ENCODE results near the gene POLE. TPM values are rescaled to one million over a fixed set of nuclear protein-coding genes. Genes with fewer than 3 reads are reported as not detected.

POLE gene
- total RNA-seq, 2 donors from 2014 or later: 12.5 to 36.9 TPM

DNA sequence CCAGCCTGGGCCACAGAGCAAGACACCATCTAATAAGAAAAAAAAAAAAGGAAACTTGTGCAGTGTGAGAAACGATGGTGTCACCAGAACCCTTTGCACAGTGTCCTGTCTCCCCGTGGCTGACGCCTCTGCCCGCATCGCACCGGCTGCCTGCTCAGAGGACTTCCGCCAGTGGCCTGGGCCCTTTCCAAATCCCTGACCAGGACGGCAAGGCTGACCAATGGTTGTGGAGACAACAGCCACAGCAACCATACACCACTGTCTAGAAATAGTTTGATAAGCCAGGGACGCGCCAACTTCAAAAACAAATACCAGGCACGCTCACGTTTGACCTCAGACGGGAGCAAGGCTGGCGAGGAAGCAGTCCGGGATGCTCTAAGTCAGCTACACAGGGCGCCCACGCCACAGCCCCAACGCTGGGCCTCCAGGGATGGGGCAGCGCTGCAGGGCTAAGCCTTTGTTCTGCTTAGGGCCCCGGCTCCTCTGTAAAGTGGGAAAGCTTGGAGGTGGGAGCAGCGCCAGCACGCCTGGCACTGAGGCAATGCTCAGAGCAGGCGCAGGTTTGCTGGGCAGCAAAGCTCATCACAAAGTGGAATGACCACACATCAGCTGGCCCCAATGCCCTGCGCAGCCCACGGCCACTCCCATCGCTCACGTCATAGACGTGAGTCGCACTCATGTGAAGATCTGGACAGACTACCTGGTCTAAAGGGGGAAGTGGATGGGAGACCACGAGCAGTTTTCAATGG is 36.0 kb upstream of the POLE start:
- Histone ChIP-seq H3K4me3 (no peak overlapping the region), H3K36me3 (replicated peaks in 1 of 2; ENCODE audit: insufficient read depth in 1 of 2, low read depth in 2 of 2) (peaks cover 11 to 34% of the 10 kb centered on the region in 2 donors), H3K9me3 (no peaks in the 10 kb centered on the region), H3K27me3 (no peaks in the 10 kb centered on the region), H3K4me1 (no peaks in the 10 kb centered on the region), H3K27ac (no peak overlapping the region)
- no peak for ATAC-seq
- WGBS, 2 donors: 90 to 91% methylated on average over 21 to 28 of the region's 30 CpGs
- intact Hi-C loops (cut with DNase I): no loop called here
- no peak for DNase-seq
- TF ChIP-seq, protein P1, sequence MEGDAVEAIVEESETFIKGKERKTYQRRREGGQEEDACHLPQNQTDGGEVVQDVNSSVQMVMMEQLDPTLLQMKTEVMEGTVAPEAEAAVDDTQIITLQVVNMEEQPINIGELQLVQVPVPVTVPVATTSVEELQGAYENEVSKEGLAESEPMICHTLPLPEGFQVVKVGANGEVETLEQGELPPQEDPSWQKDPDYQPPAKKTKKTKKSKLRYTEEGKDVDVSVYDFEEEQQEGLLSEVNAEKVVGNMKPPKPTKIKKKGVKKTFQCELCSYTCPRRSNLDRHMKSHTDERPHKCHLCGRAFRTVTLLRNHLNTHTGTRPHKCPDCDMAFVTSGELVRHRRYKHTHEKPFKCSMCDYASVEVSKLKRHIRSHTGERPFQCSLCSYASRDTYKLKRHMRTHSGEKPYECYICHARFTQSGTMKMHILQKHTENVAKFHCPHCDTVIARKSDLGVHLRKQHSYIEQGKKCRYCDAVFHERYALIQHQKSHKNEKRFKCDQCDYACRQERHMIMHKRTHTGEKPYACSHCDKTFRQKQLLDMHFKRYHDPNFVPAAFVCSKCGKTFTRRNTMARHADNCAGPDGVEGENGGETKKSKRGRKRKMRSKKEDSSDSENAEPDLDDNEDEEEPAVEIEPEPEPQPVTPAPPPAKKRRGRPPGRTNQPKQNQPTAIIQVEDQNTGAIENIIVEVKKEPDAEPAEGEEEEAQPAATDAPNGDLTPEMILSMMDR (IDR thresholded peaks at IDR 0.05): no peak
- no peak for TF ChIP-seq POLR2A (IDR thresholded peaks at IDR 0.05)

DNA sequence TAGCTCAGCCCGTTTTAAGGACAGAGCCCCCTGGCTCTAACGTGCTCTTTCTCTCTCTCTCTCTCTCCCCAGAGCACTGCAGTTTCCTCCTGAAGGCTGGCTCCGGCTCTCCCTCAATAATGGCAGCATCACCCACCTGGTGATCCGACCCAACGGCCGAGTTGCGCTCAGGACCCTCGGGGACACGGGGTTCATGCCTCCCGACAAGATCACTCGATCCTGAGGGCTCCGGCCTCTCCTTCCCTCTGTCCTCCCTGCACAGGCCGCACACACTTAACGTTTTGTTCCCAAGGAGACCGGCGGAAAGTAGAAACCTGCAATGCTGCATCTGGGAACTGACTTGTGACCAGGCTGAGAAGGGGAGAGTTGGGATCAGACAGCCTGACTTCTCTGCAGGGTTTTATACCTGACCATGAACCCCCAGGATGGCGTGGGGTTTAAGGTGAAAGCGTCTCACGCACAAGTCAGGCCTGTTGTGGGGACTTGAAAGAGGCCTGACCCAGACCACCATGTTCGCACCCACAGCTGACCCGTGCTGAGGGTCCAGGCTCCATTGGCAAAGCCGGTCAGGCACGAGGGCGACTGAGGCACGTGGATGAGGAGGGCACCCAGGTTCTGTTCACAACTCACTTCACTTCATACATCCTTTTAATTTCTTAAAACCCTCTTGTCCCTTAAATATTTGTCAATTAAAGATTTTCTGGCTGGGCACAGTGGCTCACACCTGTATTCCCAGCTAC is 33.6 kb upstream of the POLE start:
- no peaks in the 10 kb centered on the region for H3K4me1 ChIP-seq
- no peaks in the 10 kb centered on the region for H3K9me3 ChIP-seq
- intact Hi-C loops (cut with DNase I): no loop called here
- DNase-seq (no peak), ATAC-seq (no peak)
- H3K27me3 ChIP-seq: no peaks in the 10 kb centered on the region
- 91 to 98% methylated on average over 22 to 25 of the region's 25 CpGs for WGBS, 2 donors
- TF ChIP-seq, protein P1 (IDR thresholded peaks at IDR 0.05): no peak
- no peak for TF ChIP-seq POLR2A (IDR thresholded peaks at IDR 0.05)
- H3K36me3 ChIP-seq (replicated peaks in 1 of 2; ENCODE audit: insufficient read depth in 1 of 2, low read depth in 2 of 2): peaks cover 11 to 21% of the 10 kb centered on the region in 2 donors
- no peak overlapping the region for H3K27ac ChIP-seq
- no peak overlapping the region for H3K4me3 ChIP-seq

DNA sequence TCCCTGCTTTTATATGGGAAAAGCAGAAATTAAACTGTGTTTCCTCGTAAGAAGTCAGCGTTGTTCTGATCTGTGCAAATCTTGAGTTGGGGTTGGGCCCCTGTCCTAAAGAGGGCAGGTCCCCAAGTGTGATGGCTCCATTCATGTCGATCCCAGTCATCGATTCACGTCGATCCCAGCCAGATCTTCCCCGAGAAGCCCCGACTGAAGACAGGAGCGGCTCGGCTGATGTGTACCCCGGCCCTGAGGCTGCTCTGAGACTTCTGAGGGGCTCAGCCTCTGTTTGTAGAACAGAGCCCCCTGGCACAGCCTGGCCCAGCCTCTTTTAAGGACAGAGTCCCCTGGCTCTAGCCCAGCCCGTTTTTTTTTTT is 32.8 kb upstream of the POLE start:
- H3K4me3 ChIP-seq: no peak overlapping the region
- TF ChIP-seq POLR2A (IDR thresholded peaks at IDR 0.05): no peak
- TF ChIP-seq, protein P1 (IDR thresholded peaks at IDR 0.05): no peak
- H3K9me3 ChIP-seq: no peaks in the 10 kb centered on the region
- H3K4me1 ChIP-seq: no peaks in the 10 kb centered on the region
- no peaks in the 10 kb centered on the region for H3K27me3 ChIP-seq
- WGBS, 2 donors: 83 to 92% methylated on average over 12 of the region's 12 CpGs
- peaks cover 11 to 22% of the 10 kb centered on the region in 2 donors for H3K36me3 ChIP-seq (replicated peaks in 1 of 2; ENCODE audit: insufficient read depth in 1 of 2, low read depth in 2 of 2)
- H3K27ac ChIP-seq: no peak overlapping the region
- no peak for ATAC-seq
- intact Hi-C loops (cut with DNase I): no loop called here
- DNase-seq: no peak

DNA sequence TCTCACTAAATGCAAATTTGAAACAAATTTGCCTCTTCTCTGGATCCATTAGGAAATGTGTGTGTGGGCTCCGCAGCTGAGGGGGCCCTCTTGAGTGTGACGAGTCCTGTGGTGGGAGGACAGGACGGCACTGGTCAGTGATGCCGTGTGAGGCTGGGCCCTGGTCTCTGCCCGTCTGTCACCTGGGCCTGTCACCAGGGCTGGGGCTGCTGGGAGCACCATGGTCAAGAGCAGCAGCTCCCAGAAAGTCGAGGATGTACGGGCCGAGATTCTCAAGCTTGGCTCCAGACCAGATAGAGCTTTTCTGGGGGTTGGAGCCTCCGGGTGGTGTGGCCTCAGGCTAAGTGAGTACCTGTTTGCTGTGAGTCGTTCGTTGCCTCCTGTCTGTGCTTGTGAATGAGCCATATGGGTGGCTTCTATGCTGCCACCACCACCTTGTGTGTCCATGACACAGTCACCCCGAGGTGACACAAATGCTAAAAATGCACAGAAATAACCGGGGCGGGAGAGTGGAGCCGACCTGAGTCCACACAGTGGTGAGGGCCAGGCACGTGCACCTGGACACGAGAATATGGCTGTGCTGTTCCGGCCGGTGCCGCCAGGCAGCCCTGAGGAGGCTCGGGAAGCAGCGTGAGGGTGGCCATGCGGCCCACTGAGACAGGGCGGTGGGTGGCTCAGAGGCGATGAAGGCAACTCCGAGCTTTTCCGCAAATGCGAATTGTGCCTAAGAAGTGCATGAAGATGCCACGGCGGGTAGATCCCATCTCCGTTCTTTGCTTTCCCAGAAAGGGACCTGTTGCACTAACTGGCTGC is 32.2 kb upstream of the POLE start:
- intact Hi-C loops (cut with DNase I): no loop called here
- TF ChIP-seq, protein P1 (IDR thresholded peaks at IDR 0.05): no peak
- TF ChIP-seq POLR2A (IDR thresholded peaks at IDR 0.05): no peak
- WGBS, 2 donors: 89 to 98% methylated on average over 23 to 31 of the region's 31 CpGs
- Histone ChIP-seq H3K4me3 (no peak overlapping the region), H3K9me3 (no peaks in the 10 kb centered on the region), H3K27ac (no peak overlapping the region), H3K4me1 (no peaks in the 10 kb centered on the region), H3K27me3 (no peaks in the 10 kb centered on the region), H3K36me3 (replicated peaks in 1 of 2; ENCODE audit: insufficient read depth in 1 of 2, low read depth in 2 of 2) (peaks cover 11 to 20% of the 10 kb centered on the region in 2 donors)
- DNase-seq: no peak
- peak; percentile 15 for ATAC-seq

All from body of pancreas (tissue), 4 donors.